Panc1 (cell line): ENCODE measurements around the gene ZNRF4. TPM values are rescaled to one million over a fixed set of nuclear protein-coding genes. Genes with fewer than 3 reads are reported as not detected.

Experiments
- ATAC-seq: fragments of 200-7000 bp; cut with Tn5 transposase; 2 replicates; pipeline ENCODE4 v1.9.1; 2020; ENCODE audit warnings: mild to moderate bottlenecking, moderate library complexity
- BruUV-seq: library from RNA; stranded (reverse); fragments of 400-500 nt; replicated peaks from 2 replicates; lab custom pipeline; 2021; lab: Mats Ljungman, UMichigan
- CTCF ChIA-PET: fragments of 300-600 bp; sonication (Branson Sonifier 250); formaldehyde crosslinking; loops from one replicate; lab custom pipeline; 2022; ENCODE audit warnings: antibody characterized with exemption; lab: Charles Lee
- POLR2A ChIA-PET: fragments of 300-600 bp; sonication (Branson Sonifier 250); formaldehyde crosslinking; loops from one replicate; lab custom pipeline; 2022; ENCODE audit warnings: antibody characterized with exemption; lab: Charles Lee
- DNase-seq: peaks from one replicate; pipeline ENCODE4 v3.0.0-alpha.2; 2010; ENCODE audit warnings: low read depth, low spot score
- H3K27ac ChIP-seq: 2 replicates; pipeline ENCODE4 v1.5.1; 2011; ENCODE audit warnings: mild to moderate bottlenecking, low read length, inconsistent platforms
- H3K27me3 ChIP-seq: fragments of 200-500 bp; sonication (Bioruptor generic); 2 replicates; pipeline ENCODE4 v1.6.0; 2014; ENCODE audit warnings: low read length, inconsistent platforms; ENCODE audit not compliant: control insufficient read depth, insufficient read depth
- H3K36me3 ChIP-seq: fragments of 200-500 bp; sonication (Bioruptor generic); 2 replicates; pipeline ENCODE4 v1.5.1; 2014; ENCODE audit warnings: inconsistent platforms, mild to moderate bottlenecking, low read length, moderate library complexity; ENCODE audit not compliant: control insufficient read depth, insufficient read depth
- H3K4me1 ChIP-seq: 2 replicates; pipeline ENCODE4 v1.5.1; 2011; ENCODE audit warnings: inconsistent platforms, mild to moderate bottlenecking, low read length, moderate library complexity; ENCODE audit not compliant: control insufficient read depth, insufficient read depth
- H3K4me3 ChIP-seq, 2 experiments: 2 replicates each; pipeline ENCODE4 v1.5.1; 2011 to 2012; ENCODE audit warnings: low read depth in 2 of 2, low read length in 2 of 2, mild to moderate bottlenecking in 2 of 2, inconsistent platforms in 1 of 2, moderate library complexity in 1 of 2
- H3K9me3 ChIP-seq: fragments of 200-500 bp; sonication (Bioruptor generic); 2 replicates; pipeline ENCODE4 v1.5.1; 2014; ENCODE audit warnings: low read depth, mild to moderate bottlenecking, inconsistent platforms, low read length, moderate library complexity; ENCODE audit not compliant: control insufficient read depth, insufficient read depth
- POLR2AphosphoS5 ChIP-seq: IDR thresholded peaks from 2 replicates; pipeline ENCODE4 v1.6.1; 2012; ENCODE audit warnings: mild to moderate bottlenecking, low read depth, low read length, moderate library complexity
- REST ChIP-seq, 2 experiments: IDR thresholded peaks; 2 replicates each; pipeline ENCODE4 v1.6.1; 2011 to 2012; ENCODE audit warnings: low read depth in 2 of 2, control low read depth in 1 of 2, low read length in 1 of 2, mild to moderate bottlenecking in 1 of 2, moderate library complexity in 1 of 2; ENCODE audit not compliant: insufficient read depth in 1 of 2
- SIN3A ChIP-seq: IDR thresholded peaks from 2 replicates; pipeline ENCODE4 v1.6.1; 2012; ENCODE audit warnings: low read depth, mild to moderate bottlenecking, low read length, moderate library complexity, borderline replicate concordance; ENCODE audit not compliant: insufficient read depth
- TCF7L2 ChIP-seq: IDR thresholded peaks from 2 replicates; pipeline ENCODE4 v1.6.1; 2011; ENCODE audit warnings: mild to moderate bottlenecking, low read depth, low read length, inconsistent platforms
- in situ Hi-C: cut with HindIII; loops from 2 replicates; pipeline ENCODE4 v1.10.0; 2016; ENCODE audit warnings: low sequenced_read_pairs, low pct_unique_long_range_greater_than_20kb
- intact Hi-C: fragments of 100-400 bp; cut with micrococcal nuclease; formaldehyde crosslinking; loops from one replicate; pipeline ENCODE4 v1.10.0; 2022; ENCODE audit not compliant: unreplicated experiment
- total RNA-seq: library from RNA; stranded (reverse); gene quantifications from one replicate; pipeline ENCODE4 v1.2.1, GENCODE V29; 2021; ENCODE audit not compliant: unreplicated experiment
- TF ChIP-seq, protein P1 (sequence below): fragments of 450-650 bp; IDR thresholded peaks from 2 replicates; pipeline ENCODE4 v1.5.1; 2017; ENCODE audit warnings: mild to moderate bottlenecking

Gene ZNRF4
- total RNA-seq, 1 experiment from 2014 or later: not detected

DNA sequence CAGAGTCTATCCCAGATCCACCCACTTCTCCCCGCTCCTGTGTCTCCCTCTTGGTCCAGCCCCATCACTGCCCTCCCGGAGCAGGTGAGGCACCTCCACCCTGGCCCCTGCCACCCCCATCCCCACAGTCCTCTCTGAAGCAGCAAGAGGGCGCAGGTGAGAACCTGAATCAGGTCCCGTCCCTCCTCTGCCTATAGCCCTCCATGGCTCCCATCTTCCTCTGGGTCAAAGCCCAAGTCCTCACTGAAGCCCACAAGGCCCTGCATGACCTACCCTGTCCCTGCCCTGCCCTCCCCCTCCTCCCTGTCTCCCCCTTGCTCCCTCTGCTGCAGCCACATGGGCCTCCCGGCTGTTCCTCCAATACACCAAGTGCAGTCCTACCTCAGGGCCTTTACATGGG is 10.8 kb upstream of the ZNRF4 start:
- Histone ChIP-seq H3K27me3 (no peaks in the 10 kb centered on the region), H3K4me3 (no peak overlapping the region), H3K36me3 (no peaks in the 10 kb centered on the region), H3K27ac (no peak overlapping the region), H3K4me1 (no peaks in the 10 kb centered on the region), H3K9me3 (no peaks in the 10 kb centered on the region)
- TF ChIP-seq REST (IDR thresholded peaks at IDR 0.05; ENCODE audit: insufficient read depth in 1 of 2, low read depth in 2 of 2, low read length in 1 of 2): no peak
- no TSS peak for BruUV-seq
- no peak for DNase-seq
- intact Hi-C loops (no loop called here), in situ Hi-C loops (no loop called here)
- CTCF ChIA-PET: interaction anchor here (0.6 kb wide), 1 partner anchor 18 kb away, joined by 5 read pairs; no protein-coding TSS in a partner anchor
- POLR2A ChIA-PET: no interaction called here
- ATAC-seq: no peak

- in situ Hi-C loops: no loop called here
- POLR2A ChIA-PET: no interaction called here
- intact Hi-C loops: no loop called here
Measured at GRCh38 chr19:5445071-5445470, 10.1 kb upstream of the ZNRF4 start.

More at GRCh38 chr19:5445071-5445470, 10.1 kb upstream of the ZNRF4 start:
- Histone ChIP-seq H3K27me3 (no peaks in the 10 kb centered on the region), H3K4me1 (no peaks in the 10 kb centered on the region), H3K27ac (no peak overlapping the region), H3K4me3 (no peak overlapping the region), H3K9me3 (no peaks in the 10 kb centered on the region), H3K36me3 (no peaks in the 10 kb centered on the region)
- no TSS peak for BruUV-seq
- TF ChIP-seq, protein P1, sequence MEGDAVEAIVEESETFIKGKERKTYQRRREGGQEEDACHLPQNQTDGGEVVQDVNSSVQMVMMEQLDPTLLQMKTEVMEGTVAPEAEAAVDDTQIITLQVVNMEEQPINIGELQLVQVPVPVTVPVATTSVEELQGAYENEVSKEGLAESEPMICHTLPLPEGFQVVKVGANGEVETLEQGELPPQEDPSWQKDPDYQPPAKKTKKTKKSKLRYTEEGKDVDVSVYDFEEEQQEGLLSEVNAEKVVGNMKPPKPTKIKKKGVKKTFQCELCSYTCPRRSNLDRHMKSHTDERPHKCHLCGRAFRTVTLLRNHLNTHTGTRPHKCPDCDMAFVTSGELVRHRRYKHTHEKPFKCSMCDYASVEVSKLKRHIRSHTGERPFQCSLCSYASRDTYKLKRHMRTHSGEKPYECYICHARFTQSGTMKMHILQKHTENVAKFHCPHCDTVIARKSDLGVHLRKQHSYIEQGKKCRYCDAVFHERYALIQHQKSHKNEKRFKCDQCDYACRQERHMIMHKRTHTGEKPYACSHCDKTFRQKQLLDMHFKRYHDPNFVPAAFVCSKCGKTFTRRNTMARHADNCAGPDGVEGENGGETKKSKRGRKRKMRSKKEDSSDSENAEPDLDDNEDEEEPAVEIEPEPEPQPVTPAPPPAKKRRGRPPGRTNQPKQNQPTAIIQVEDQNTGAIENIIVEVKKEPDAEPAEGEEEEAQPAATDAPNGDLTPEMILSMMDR: no peak
- TF ChIP-seq REST (IDR thresholded peaks at IDR 0.05; ENCODE audit: insufficient read depth in 1 of 2, low read depth in 2 of 2, low read length in 1 of 2) (no peak), SIN3A (no peak), TCF7L2 (no peak), POLR2AphosphoS5 (no peak)
- CTCF ChIA-PET: interaction anchor here (0.6 kb wide), 1 partner anchor 17 kb away, joined by 5 read pairs; no protein-coding TSS in a partner anchor
- ATAC-seq (no peak), DNase-seq (no peak)
